GM19324 (cell line): ENCODE measurements around the gene EEA1.
"Not testable (repeated sequence)": the region's sequence is repeated elsewhere in the genome, so short reads cannot be mapped to it uniquely, and the experiment has no call there.

ENCODE experiments used
- ATAC-seq: cut with Tn5 transposase; IDR thresholded peaks from one replicate; pipeline ENCODE4 v1.9.1; 2021; ENCODE audit warnings: mild to moderate bottlenecking, moderate library complexity; ENCODE audit not compliant: unreplicated experiment, low FRiP score

Gene EEA1

GRCh38 chr12:92759634-92760268 lies 169.3 kb downstream of the EEA1 start:
- no peak for ATAC-seq

GRCh38 chr12:92757597-92758121 lies 171.4 kb downstream of the EEA1 start:
- ATAC-seq = no peak

GRCh38 chr12:92756898-92757596 lies 172.0 kb downstream of the EEA1 start:
- no peak for ATAC-seq

- no peak for ATAC-seq
Observed at GRCh38 chr12:92753976-92754885, 174.9 kb downstream of the EEA1 start.

- not testable (repeated sequence) for ATAC-seq
Observed at GRCh38 chr12:92749691-92750090, 179.4 kb downstream of the EEA1 start.

GRCh38 chr12:92747151-92747550 lies 181.9 kb downstream of the EEA1 start:
- no peak for ATAC-seq

GRCh38 chr12:92745856-92746550 lies 183.1 kb downstream of the EEA1 start:
- no peak for ATAC-seq

- no peak for ATAC-seq
Observed at GRCh38 chr12:92743026-92743425, 186.1 kb downstream of the EEA1 start.

- no peak for ATAC-seq
Observed at GRCh38 chr12:92740411-92740810, 188.7 kb downstream of the EEA1 start.

- no peak for ATAC-seq
Observed at GRCh38 chr12:92739113-92739512, 190.0 kb downstream of the EEA1 start.

- no peak for ATAC-seq
Observed at GRCh38 chr12:92737855-92738850, 190.9 kb downstream of the EEA1 start.

- ATAC-seq = no peak
Observed at GRCh38 chr12:92736605-92737004, 192.5 kb downstream of the EEA1 start.

GRCh38 chr12:92735131-92735721 lies 193.9 kb downstream of the EEA1 start:
- no peak for ATAC-seq

GRCh38 chr12:92733661-92734060 lies 195.4 kb downstream of the EEA1 start:
- ATAC-seq = no peak

- ATAC-seq = no peak
Observed at GRCh38 chr12:92733181-92733580, 195.9 kb downstream of the EEA1 start.

GRCh38 chr12:92732716-92733115 lies 196.4 kb downstream of the EEA1 start:
- no peak for ATAC-seq

- no peak for ATAC-seq
Observed at GRCh38 chr12:92732216-92732615, 196.9 kb downstream of the EEA1 start.

GRCh38 chr12:92730758-92731157 lies 198.3 kb downstream of the EEA1 start:
- ATAC-seq = no peak

GRCh38 chr12:92729773-92730305 lies 199.3 kb downstream of the EEA1 start:
- ATAC-seq = no peak
